Peyer's patch (tissue), 4 donors: ENCODE results near the gene PPP5C.

ENCODE experiments used
- POLR2A ChIP-seq, 2 donors: fragments of 450-650 bp; IDR thresholded peaks; one replicate each; pipeline ENCODE4 v1.5.1; 2017; ENCODE audit warnings: antibody characterized with exemption in 2 of 2, mild to moderate bottlenecking in 2 of 2, moderate library complexity in 2 of 2
- TF ChIP-seq, protein P1 (sequence below), 6 experiments: fragments of 450-650 bp in 4 of 6; fragments of 200-600 bp in 2 of 6; sonication (generic) in 1 of 6; IDR thresholded peaks; one replicate each; pipeline ENCODE4 v1.5.1; 2017 to 2019; ENCODE audit warnings: antibody characterized with exemption in 6 of 6, mild to moderate bottlenecking in 3 of 6, moderate library complexity in 1 of 6

GRCh38 chr19:46365561-46365960, 18.7 kb downstream of the PPP5C start:
- no peak for TF ChIP-seq POLR2A (IDR thresholded peaks at IDR 0.05)
- TF ChIP-seq, protein P1, sequence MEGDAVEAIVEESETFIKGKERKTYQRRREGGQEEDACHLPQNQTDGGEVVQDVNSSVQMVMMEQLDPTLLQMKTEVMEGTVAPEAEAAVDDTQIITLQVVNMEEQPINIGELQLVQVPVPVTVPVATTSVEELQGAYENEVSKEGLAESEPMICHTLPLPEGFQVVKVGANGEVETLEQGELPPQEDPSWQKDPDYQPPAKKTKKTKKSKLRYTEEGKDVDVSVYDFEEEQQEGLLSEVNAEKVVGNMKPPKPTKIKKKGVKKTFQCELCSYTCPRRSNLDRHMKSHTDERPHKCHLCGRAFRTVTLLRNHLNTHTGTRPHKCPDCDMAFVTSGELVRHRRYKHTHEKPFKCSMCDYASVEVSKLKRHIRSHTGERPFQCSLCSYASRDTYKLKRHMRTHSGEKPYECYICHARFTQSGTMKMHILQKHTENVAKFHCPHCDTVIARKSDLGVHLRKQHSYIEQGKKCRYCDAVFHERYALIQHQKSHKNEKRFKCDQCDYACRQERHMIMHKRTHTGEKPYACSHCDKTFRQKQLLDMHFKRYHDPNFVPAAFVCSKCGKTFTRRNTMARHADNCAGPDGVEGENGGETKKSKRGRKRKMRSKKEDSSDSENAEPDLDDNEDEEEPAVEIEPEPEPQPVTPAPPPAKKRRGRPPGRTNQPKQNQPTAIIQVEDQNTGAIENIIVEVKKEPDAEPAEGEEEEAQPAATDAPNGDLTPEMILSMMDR (IDR thresholded peaks at IDR 0.05), result no peak
